ENCODE results near the gene CHGA. TPM values are rescaled to one million over a fixed set of nuclear protein-coding genes. Genes with fewer than 3 reads are reported as not detected.

The CHGA gene
- polyA plus RNA-seq, 1 experiment: not detected

DNA sequence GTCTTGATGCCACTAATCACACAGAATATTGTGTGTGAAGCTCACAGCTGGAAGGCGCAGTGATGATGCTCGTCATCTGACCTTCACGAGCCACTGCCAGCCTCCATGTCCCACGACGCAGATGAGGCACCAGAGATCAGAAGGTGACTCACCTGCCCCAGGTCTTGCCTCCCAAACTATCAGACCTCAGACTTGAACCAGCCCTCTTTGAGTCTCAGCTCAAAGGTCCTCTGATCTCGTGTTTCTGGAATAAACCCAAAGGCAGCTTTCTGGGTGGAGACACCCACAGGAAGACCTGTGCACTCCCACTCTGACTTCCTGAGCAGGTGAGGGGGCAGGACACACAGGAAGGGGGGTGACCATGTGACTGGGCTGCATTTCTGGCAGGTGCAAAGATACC is 19.6 kb upstream of the CHGA start:
- Histone ChIP-seq H3K9me3 (ENCODE audit: control insufficient read depth, insufficient read depth, low read length) (no peaks in the 10 kb centered on the region), H3K27me3 (ENCODE audit: control insufficient read depth, insufficient read depth, low read length) (peaks cover 7% of the 10 kb centered on the region), H3K4me3 (ENCODE audit: low read depth, low read length) (no peak overlapping the region), H3K27ac (ENCODE audit: low read depth, low read length) (no peak overlapping the region)
- TF ChIP-seq, protein P1, sequence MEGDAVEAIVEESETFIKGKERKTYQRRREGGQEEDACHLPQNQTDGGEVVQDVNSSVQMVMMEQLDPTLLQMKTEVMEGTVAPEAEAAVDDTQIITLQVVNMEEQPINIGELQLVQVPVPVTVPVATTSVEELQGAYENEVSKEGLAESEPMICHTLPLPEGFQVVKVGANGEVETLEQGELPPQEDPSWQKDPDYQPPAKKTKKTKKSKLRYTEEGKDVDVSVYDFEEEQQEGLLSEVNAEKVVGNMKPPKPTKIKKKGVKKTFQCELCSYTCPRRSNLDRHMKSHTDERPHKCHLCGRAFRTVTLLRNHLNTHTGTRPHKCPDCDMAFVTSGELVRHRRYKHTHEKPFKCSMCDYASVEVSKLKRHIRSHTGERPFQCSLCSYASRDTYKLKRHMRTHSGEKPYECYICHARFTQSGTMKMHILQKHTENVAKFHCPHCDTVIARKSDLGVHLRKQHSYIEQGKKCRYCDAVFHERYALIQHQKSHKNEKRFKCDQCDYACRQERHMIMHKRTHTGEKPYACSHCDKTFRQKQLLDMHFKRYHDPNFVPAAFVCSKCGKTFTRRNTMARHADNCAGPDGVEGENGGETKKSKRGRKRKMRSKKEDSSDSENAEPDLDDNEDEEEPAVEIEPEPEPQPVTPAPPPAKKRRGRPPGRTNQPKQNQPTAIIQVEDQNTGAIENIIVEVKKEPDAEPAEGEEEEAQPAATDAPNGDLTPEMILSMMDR (IDR thresholded peaks at IDR 0.05; ENCODE audit: low read depth, low read length): no peak
- ChIA-PET POLR2A (no interaction called here), CTCF (no interaction called here)
- DNase-seq (ENCODE audit: low read depth, low spot score): no peak

DNA sequence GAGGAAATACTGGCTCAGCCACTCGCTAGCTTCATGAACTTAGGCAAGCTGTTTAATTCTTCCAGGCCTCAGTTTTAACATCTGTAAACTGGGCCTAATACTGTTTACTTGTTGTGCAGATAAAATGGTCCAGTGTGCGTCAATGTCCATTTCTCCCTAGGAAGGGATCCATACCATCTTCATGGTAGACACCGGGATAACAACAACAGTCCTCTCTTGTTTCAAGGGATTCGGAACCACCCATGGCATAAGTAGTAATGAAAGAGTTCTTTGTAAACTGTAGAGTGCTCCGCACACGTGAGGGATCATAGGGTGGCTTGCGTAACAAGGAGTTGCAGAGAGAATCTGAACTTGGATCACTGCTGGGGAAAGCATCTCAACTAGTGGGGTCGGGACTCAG is 17.3 kb upstream of the CHGA start:
- peaks cover 7% of the 10 kb centered on the region for H3K27me3 ChIP-seq (ENCODE audit: control insufficient read depth, insufficient read depth, low read length)
- POLR2A ChIA-PET: no interaction called here
- no peaks in the 10 kb centered on the region for H3K9me3 ChIP-seq (ENCODE audit: control insufficient read depth, insufficient read depth, low read length)
- no peak for DNase-seq (ENCODE audit: low read depth, low spot score)
- no peak overlapping the region for H3K27ac ChIP-seq (ENCODE audit: low read depth, low read length)
- CTCF ChIA-PET: no interaction called here
- TF ChIP-seq, protein P1 (IDR thresholded peaks at IDR 0.05; ENCODE audit: low read depth, low read length): no peak
- no peak overlapping the region for H3K4me3 ChIP-seq (ENCODE audit: low read depth, low read length)

DNA sequence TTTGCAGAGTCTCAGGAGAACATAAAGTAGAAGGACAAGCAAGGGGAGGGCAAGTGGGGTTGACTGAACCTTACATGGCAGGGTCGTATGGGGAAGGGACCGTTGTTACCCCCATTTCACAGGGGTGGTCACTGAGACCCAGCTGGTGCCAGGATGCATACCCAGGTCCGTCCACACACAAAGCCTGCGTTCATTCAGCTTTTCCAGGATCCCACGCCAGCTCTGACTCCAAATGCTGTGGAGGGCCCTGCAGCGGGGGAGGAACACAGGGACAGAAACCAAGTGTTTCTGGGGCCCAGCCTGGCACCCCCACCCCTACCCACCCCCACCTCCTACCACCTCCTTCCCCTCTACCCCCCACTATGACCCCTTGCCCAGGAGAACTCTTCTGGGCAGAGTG is 16.5 kb upstream of the CHGA start:
- ChIA-PET CTCF (no interaction called here), POLR2A (no interaction called here)
- TF ChIP-seq, protein P1 (IDR thresholded peaks at IDR 0.05; ENCODE audit: low read depth, low read length): no peak
- no peaks in the 10 kb centered on the region for H3K9me3 ChIP-seq (ENCODE audit: control insufficient read depth, insufficient read depth, low read length)
- H3K27ac ChIP-seq (ENCODE audit: low read depth, low read length): no peak overlapping the region
- no peak for DNase-seq (ENCODE audit: low read depth, low spot score)
- H3K27me3 ChIP-seq (ENCODE audit: control insufficient read depth, insufficient read depth, low read length): peaks cover 7% of the 10 kb centered on the region
- H3K4me3 ChIP-seq (ENCODE audit: low read depth, low read length): no peak overlapping the region

DNA sequence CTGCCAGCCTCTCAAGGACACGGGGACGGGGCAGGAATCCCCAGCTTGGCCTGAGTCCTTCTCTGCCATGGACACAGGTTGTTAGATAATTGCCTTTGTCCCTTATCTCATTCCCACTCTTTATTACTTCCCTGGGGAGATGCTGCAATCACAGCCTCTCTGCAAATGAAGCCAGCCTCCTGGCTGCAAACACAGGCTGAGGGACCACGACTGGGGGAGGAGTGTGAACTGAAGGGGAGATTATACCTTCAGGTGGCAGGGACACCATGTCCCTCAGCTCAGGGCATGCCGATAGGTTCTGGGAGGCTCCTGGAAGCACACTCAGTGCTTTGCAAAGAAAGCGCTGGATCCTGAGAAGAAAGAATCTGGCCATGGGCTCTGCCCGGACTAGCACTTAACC is 16.1 kb upstream of the CHGA start:
- Histone ChIP-seq H3K4me3 (ENCODE audit: low read depth, low read length) (no peak overlapping the region), H3K27me3 (ENCODE audit: control insufficient read depth, insufficient read depth, low read length) (peaks cover 7% of the 10 kb centered on the region), H3K27ac (ENCODE audit: low read depth, low read length) (no peak overlapping the region), H3K9me3 (ENCODE audit: control insufficient read depth, insufficient read depth, low read length) (no peaks in the 10 kb centered on the region)
- TF ChIP-seq, protein P1 (IDR thresholded peaks at IDR 0.05; ENCODE audit: low read depth, low read length): no peak
- no peak for DNase-seq (ENCODE audit: low read depth, low spot score)
- POLR2A ChIA-PET: no interaction called here
- CTCF ChIA-PET: no interaction called here

DNA sequence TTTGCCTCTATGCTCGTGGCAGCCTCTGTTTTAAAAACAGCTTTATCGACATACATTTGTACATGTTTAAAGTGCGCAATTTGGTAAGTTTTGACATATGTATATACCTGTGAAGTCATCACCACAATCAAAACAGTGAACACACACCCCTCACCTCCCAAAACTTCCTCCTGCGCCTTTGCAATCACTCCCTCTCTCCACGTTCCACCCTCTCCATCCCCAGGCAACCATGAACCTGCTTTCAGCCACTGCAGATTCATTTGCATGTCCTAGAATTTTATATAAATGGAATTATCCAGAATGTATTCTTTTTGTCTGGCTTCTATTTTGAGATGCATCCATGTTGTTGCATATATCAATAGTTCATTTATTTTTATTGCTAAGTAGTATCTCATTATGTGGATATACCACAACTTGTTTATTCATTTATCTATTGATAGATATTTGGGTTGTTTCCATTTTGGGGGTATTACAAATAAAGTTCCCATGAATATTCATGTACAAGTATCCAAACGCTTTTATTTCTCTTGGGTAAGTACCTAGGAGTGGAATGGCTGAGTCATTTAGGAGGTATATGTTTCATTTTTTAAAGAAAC is 15.5 kb upstream of the CHGA start:
- ChIA-PET POLR2A (no interaction called here), CTCF (no interaction called here)
- no peak overlapping the region for H3K4me3 ChIP-seq (ENCODE audit: low read depth, low read length)
- no peak for DNase-seq (ENCODE audit: low read depth, low spot score)
- H3K9me3 ChIP-seq (ENCODE audit: control insufficient read depth, insufficient read depth, low read length): no peaks in the 10 kb centered on the region; the same call in 1 of the 2 replicates
- TF ChIP-seq, protein P1 (IDR thresholded peaks at IDR 0.05; ENCODE audit: low read depth, low read length): no peak
- H3K27me3 ChIP-seq (ENCODE audit: control insufficient read depth, insufficient read depth, low read length): peaks cover 7% of the 10 kb centered on the region
- H3K27ac ChIP-seq (ENCODE audit: low read depth, low read length): no peak overlapping the region

All from AG04450 (cell line).